Measurements from ENCODE around the gene BBS12.

- no peak for TF ChIP-seq CTCF (IDR thresholded peaks at IDR 0.05)
- TF ChIP-seq POLR2A (IDR thresholded peaks at IDR 0.05; ENCODE audit: low read depth): no peak
- TF ChIP-seq EP300 (IDR thresholded peaks at IDR 0.05): no peak
Observed at GRCh38 chr4:122695226-122695625, 37.3 kb upstream of the BBS12 start.

Measured in esophagus muscularis mucosa (tissue), 4 donors.